GM18868 (cell line): ENCODE measurements around the gene PICK1.

ENCODE experiments used
- ATAC-seq: cut with Tn5 transposase; IDR thresholded peaks from one replicate; pipeline ENCODE4 v1.9.1; 2021; ENCODE audit warnings: mild to moderate bottlenecking, moderate library complexity; ENCODE audit not compliant: unreplicated experiment

Gene PICK1

DNA sequence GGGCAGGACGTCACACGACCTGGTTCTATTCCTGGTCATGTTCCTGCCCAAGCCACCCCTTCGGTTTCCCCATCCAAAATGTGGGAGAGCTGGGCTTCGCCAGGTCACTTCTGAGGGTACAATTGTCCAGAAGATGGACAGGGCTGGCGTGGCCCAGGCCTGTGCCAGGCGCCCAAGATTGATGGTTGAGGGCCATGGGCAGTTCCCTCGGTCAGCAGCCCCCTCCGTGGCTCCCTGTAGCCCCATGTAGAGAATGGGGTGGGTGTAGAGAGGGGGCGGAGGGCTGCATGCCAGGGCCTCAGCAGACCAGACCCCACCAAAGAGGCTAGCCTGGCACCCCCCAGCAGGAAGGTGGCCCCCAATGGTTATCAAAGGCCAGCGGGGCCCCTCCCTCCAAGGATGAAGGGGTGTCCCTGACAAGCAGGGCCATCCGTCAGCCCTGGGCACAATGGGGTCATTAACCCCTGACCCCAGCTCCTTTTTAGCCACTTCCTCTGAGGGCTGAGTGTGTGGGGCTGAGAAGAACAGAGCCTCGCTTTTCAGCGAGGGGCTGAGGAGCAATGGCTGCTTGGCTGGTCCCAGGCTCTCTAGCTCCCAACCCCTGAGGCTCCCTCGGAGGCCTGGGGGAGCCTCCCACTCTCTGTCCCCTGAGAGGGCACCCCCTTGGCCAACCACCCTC, 11.0 kb upstream of the PICK1 start:
- no peak for ATAC-seq

GRCh38 chr22:38049812-38050619, 7.2 kb upstream of the PICK1 start:
- no peak for ATAC-seq

DNA sequence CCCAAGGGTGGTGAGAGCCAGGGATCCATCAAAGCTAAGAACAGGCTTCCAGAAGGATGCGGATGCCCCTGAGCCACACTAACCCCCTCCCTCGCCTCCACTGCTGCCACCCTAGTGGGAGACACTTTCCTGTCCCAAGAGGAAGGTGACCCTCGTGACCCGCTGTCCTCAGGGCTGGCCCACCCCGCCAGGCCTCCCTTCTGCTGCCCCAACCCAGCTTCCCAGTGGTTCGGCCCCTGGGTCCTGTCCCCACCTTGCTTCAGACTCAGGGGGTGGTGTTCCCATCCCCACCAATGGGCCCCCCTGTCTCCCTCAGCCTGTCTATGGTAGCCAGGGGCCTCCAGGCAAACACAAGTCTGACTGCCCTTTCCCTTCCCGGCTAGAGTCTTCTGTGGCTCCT, 6.5 kb upstream of the PICK1 start:
- no peak for ATAC-seq

GRCh38 chr22:38051261-38051660, 5.9 kb upstream of the PICK1 start:
- ATAC-seq: no peak

- ATAC-seq: peak; percentile 51
Measured at GRCh38 chr22:38051900-38052862, 5.0 kb upstream of the PICK1 start.

DNA sequence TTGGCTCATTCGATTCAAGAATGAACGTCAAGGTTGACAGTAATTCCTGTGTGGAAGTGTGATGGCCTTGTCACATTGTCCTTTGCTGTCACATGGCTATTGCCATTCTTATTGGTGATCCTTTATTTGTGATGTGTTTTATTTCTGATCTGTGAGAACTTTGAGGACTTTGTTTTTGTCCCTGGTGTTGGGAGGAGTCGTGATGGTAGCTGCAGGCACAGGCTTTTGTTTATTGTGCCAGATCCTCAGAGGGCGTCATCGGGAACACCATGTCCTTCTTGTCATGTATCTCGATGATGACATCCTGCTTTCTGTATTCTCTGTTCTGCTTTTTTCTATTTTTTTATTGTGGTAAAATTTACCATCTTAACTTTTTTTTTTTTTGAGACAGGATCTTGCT, 5.6 kb downstream of the PICK1 start:
- ATAC-seq: no peak

DNA sequence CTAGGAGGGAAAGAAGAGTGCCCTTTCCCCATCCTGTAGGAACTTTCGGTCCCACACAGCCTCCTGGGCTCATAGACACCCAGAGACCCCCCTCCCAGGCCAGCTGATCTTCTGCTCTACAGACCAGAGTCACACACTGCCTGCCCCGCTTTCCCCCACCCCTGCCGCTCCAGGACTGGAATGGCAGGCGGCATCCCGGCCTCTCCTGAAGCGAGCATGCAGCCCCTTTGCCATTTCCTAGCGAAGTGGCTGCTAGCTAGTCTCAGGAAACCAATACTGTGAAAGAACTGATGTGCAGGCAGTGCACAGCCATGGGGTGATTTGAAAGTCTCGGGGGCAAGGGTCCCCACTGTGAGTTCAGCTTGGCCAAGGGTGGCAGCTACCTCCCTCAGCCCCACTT, 8.3 kb downstream of the PICK1 start:
- ATAC-seq: no peak

DNA sequence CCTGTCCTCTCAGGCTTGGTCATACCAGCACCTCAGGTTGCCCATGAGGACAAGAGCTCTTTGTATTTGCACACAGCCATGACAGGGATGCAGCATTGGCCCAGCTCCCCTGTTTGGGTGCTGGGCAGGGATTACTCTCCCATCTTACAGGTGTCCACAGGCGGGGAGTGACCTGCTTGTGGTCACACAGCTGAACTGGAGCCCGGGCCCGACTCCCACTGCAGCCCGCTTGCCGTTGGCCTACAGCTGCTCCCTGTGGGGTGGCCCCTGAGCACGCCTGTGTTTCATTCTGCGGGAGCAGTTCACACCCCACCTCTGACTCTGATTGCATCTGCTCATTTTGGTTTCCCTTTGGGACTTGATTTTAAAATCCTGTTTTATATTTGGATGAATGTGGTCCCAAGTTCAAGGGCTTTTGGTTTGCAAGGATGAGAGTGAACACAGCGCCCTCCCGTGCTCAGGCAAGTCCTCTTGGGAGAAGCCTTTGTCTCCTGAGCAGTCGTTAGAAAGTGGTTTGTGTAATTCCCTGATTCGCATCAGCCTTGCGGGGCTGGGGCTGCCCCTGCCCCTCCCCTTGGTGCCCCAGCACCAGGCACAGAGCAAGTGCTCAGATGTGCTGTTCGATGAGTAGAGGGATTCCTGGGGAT, 9.3 kb downstream of the PICK1 start:
- no peak for ATAC-seq

DNA sequence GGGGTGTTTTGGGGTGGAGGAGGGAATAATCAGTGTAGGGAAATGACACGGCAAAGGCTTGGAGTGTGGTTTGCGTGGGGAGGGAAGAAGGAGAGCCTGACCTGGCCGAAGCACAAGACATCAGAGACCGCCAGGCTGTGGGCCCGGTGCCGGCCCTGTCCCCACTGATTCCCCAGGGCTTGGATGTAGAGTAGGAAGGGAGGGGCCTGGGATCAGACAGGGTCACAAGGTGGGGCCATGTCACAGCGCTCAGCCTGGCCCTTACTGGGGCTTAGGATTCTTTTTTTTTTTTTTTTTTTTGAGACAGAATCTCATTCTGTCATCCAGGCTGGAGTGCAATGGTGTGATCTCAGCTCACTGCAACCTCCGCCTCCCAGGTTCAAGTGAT, 9.8 kb downstream of the PICK1 start:
- no peak for ATAC-seq

- no peak for ATAC-seq
Measured at GRCh38 chr22:38067761-38068360, 10.7 kb downstream of the PICK1 start.

- no peak for ATAC-seq
Measured at GRCh38 chr22:38068641-38069371, 11.6 kb downstream of the PICK1 start.

- no peak for ATAC-seq
Measured at GRCh38 chr22:38069372-38070249, 12.4 kb downstream of the PICK1 start.

DNA sequence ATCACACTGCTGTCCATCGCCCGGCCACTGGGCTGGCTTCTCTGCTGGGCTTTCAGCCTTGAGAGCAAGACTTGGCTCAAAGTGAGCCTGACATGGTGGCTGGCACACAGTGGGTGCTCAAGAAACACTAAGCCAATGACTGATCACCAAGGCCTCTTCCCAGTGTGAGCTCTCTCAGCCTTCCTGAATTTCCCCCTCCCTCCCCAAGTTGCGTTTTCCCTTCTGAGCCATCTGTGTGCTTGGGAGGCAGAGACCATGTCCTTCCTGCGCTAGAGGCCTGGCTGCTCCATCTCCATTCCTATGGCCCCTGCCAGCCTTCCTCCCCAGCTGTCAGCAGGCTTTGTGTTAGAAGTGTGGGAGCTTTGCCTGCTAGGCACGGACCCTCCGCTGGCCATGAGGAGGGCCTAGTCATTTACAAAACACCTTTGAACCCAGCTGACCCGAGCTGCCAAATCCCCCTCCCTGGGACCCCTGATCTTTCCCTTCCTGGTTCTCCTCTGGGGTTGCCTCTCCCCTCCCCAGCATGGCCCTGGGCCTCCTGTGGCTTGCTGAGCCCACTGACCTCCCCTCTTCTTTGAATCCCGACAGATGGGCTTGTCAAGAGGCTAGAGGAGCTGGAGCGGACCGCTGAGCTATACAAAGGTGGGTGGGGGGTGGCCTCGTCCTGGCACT, 13.2 kb downstream of the PICK1 start:
- ATAC-seq: no peak

DNA sequence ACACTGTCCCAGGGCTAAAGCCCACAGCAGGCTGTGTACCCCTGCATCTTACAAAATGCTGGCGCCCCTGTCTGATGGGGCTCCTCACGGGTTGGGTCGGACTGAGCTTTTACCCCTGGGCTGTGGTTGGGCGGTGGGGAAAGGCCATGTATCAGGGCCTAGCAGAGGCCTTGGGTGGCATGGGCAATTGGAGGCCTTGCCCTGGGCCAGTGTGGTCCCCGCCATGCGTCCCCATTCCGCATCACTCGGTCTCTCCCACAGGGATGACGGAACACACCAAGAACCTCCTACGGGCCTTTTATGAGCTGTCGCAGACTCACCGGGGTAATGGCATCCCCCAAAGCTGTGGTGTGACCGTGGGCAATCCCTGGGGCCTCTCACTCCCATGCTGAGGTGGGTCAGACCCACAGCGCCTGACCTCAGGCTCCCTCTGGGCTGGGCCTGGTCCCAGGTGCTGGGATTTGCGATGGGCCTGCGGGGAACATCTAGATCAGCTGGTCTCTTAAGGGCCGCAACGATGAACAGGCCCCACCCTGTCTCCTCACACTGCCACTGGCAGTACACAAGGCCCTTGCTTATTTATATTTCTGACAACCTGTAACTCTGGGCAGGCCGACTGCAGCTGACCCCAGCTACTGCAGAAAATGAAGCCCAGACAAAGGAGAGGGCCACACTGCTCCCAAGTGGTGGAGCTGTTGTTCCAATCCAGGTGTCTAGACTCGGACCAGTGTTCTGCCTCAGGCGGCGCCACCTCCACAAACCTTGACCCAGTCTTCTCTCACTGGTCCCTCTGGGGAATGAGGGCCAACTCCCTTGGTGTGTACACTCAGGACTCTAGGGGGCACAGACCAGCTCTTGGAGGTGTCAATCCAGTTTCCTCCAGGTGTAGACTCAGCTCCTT, 14.5 kb downstream of the PICK1 start:
- no peak for ATAC-seq

DNA sequence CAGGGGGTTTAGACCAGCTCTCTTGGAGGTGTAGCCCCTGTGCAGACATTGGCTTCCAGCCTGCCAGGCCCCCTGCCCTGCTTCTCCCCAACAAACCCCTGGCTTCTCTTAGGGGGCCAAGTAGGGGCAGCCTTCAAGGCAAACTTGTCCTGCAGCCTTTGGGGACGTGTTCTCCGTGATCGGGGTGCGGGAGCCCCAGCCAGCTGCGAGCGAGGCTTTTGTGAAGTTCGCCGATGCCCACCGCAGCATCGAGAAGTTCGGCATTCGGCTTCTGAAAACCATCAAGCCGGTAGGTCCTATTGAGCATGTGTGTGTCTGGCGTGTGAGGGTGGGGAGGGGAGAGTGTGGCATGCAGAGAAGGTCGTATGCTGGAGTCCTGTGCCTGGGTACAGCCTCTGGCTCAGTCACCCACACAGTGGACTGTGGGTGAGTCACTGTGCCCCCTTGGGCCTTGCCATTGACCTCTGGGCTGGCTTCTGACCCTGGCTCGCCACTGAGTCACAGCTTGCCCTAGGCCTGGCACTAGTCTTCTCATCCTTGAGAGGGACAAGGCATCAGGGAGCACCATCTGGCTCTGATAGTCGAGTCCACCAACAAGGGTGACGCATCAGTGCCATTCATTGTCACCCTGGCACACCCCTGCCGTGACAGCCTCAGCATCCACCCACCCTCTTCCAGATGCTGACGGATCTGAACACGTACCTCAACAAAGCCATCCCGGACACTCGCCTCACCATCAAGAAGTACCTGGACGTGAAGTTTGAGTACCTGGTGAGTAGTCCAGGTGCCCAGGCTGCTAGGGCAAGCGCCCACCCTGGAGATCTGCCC, 15.3 kb downstream of the PICK1 start:
- no peak for ATAC-seq
